HG02973 (cell line): Measurements from ENCODE around the gene DEPDC1B.
"Not testable (repeated sequence)": the region's sequence is repeated elsewhere in the genome, so short reads cannot be mapped to it uniquely, and the experiment has no call there.

ENCODE experiments used
- ATAC-seq: cut with Tn5 transposase; IDR thresholded peaks from one replicate; pipeline ENCODE4 v1.9.1; 2021; ENCODE audit warnings: moderate library complexity; ENCODE audit not compliant: unreplicated experiment

Gene DEPDC1B, protein sequence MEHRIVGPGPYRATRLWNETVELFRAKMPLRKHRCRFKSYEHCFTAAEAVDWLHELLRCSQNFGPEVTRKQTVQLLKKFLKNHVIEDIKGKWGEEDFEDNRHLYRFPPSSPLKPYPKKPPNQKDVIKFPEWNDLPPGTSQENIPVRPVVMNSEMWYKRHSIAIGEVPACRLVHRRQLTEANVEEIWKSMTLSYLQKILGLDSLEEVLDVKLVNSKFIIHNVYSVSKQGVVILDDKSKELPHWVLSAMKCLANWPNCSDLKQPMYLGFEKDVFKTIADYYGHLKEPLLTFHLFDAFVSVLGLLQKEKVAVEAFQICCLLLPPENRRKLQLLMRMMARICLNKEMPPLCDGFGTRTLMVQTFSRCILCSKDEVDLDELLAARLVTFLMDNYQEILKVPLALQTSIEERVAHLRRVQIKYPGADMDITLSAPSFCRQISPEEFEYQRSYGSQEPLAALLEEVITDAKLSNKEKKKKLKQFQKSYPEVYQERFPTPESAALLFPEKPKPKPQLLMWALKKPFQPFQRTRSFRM

DNA sequence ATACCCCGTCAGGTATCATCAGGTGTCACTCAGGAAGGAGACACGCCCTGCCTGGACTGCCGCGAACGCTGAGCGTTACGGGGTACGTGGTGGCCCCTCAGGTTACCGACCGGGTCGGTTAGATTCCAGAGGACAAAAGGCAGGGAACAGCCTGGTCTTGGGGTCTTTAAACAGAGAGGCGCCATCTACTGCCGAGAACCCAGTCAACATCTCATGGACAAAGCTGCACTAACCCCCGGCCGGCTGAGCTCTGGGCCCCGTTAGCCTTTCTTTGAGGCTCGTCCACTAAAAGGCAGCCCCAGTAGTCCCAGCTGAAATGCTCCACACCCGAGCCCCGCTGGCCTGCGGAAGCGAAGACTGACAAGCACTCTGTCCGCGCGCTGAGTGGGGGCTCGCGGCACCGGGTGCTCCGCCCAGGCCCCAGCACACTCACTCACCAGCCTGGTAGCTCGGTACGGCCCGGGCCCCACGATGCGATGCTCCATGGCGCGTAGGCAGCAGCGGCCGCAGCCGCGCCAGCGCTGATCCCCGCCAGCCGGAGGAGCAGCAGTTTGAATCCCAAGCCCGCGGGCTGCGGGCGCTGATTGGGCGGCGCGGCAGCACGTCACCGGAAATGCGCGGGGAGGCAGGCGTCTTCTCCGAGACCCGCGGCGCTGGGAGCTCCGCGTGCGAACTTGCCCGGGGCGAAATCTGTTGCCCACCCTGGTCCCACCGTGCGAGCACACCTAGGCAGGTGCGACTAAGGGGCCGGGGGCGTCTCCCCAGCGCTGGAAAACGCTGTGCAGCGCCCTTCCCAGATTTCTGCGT, at the start of gene DEPDC1B:
Gene DEPDC1B, minus strand, starts transcription at position 558 of the 807 bp plus-strand sequence. Its CDS starts 73 bp downstream, at position 485.
- peak; percentile 95 for ATAC-seq

DNA sequence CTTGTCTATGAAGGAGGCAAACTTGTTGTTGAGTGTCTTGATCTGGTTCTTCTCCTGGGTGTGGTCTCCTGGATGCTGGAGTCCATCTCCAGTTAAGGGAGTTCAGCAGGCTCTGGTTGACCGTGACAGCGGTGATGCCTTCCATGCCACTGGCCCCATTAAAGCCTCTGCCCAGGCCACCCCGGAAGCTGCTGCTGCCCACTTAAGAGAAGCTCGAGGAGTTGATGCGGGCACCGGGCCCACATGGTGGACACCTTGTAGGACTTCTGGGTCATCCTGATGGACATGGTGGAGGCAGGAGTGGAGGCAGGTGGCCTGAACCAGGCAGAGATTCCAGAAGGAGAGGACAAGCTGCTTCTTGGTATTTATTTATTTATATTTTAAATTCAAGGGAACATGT, 44.7 kb upstream of the DEPDC1B start:
- ATAC-seq: no peak

DNA sequence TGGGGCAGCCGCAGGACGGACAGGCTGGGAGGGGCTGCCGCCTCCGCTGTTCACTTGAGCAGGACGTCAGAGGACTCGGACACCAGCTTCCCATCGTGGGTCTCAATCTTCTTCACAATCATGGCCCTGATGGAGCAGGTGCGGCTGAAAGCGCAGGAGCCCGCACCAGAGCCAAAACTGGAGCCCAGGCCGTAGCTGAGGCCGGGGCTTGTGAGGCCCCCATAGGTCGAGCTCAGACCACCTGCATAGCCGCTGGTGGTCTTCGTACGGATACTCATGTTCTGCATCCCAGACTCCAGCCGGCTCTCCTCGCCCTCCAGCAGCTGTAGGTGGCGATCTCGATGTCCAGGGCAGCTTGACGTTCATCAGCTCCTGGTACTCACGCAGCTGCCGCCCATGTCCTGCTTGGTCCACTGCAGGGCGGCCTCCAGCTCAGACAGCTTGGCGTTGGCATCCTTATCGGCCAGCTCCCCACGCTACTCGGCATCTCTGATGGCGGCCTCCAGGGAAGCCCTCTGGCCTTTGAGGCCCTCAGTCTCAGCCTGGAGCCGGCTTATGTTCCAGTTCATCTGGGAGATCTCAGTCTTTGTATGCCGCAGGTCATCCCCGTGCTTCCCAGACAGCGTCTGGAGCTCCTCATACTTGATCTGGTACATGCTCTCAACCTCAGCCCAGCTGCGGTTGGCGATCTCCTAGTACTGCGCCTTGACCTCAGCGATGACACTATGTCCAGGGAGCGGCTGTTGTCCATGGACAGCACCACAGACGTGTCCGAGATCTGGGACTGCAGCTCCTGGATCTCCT, 43.7 kb upstream of the DEPDC1B start:
- no peak for ATAC-seq

DNA sequence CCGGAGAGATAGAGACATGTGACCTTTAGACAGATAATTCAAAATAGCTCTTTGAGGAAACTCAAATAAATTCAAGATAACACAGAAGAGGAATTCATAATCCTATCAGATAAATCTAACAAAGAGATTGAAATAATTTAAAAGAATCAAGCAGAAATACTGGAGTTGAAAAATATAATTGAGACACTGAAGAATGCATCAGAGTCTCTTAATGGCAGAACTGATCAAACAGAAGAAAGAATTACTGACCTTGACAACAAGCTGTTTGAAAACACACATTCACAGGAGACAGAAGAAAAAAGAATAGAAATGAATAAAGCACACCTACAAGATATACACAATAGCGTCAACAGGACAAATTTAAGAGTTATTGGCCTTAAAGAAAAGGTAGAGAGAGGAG, 40.4 kb upstream of the DEPDC1B start:
- no peak for ATAC-seq

DNA sequence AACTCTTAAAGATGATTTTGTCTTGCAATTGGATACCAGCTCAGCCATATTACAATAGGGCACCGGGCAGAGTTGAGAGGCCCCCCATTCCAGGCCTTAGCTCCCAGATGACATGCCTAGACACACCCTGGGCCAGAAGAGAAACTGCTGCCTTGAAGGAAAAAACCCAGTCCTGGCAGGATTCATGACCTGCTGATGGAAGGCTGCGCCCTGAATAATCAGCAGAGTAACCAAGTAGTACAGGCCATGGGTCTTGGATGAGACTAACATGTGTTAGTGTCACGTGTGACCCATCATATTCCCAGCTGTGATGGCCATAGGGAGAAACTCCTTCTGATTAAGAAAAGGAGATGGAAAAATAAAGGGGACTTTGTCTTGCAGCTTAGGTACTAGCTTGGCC, 39.0 kb upstream of the DEPDC1B start:
- no peak for ATAC-seq

DNA sequence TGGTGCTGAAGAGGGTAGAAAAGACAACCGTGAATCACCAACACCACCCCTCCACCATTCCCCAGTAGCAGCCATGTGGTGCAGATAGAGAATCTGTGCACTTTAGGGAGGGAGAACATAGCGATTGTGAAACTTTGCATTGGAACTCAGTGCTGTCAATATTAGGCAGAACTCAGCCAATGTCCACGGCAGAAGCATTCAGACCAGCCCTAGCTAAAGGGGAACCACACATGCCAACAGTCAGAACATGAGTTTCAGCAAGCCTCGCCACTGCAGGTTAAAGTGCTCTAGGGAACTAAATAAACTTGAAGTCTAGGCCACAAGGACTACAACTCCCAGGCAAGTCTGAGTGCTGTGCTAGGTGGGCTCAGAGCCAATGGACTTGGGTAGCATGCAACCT, 38.5 kb upstream of the DEPDC1B start:
- no peak for ATAC-seq

DNA sequence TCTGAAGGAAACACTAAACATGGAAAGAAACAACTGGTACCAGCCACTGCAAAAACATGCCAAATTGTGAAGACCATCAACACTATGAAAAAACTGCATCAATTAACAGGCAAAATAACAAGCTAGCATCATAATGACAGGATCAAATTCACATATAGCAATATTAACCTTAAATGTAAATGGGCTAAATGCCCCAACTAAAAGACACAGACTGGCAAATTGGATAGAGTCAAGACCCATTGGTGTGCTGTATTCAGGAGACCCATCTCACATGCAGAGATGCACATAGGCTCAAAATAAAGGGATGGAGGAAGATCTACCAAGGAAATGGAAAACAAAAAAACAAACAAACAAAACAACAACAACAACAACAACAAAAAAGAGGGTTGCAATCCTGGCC, 30.9 kb upstream of the DEPDC1B start:
- not testable (repeated sequence) for ATAC-seq

DNA sequence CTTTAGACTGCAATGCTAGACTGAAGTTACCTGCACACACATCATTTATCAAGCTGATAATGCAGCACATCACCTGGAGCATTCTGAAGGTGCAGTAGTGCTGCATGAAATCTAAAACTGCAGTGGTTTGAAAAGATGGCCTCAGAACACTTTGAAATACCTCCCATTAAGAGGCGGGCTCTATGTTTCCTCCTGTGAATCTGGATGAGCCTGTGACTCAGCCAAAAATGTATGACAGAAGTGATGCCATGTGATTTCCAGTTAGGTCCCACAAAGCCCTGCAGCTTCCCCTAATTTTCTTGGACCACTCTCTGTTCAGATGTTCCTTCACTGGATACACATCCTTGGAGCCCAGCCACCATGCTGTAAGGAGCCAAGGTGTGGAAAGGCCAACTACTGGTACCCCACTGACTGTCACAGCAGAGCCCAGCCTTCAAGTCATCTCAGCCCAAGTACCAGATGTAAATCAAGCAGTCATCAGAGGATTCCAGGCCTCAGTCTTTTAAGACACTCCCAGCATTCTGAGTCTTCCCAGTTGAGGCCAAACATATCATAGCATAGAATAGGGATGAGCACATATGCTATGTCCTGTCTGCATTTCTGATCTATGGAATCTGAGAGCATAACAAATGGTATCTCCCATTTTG, 27.2 kb upstream of the DEPDC1B start:
- no peak for ATAC-seq

DNA sequence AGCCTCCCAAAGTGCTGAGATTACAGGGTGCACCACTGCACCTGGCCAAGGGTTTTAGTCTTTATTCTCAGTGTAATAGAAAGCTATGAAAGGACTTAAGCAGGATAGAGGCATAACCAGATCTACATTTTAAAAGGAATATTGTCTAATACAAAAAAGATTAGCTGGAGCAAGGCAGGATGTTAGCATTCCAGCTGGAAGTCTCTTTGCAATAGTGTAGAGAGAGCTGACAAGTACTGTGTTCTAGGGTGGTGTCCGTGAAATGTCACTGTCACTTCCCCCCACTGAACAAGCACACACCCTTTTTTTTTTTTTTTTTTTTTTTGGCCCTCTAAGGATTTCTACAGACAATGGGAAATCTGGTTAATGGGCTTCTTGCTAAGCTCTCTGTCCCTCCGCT, 24.2 kb upstream of the DEPDC1B start:
- no peak for ATAC-seq

DNA sequence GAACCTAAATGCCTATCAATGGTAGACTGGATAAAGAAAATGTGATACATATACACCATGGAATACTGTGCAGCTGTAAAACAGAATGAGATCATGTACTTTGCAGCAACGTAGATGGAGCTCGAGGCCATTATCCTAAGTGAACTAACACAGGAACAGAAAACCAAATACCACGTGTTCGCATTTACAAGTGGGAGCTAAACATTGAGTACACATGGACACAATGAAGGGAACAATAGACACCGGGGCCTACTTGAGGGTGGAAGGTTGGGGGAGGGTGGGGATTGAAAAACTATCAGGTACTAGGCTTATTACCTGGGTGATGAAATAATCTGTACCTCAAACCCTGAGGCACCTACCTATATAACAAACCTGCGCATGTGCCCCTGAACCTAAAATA, 22.4 kb upstream of the DEPDC1B start:
- no peak for ATAC-seq

DNA sequence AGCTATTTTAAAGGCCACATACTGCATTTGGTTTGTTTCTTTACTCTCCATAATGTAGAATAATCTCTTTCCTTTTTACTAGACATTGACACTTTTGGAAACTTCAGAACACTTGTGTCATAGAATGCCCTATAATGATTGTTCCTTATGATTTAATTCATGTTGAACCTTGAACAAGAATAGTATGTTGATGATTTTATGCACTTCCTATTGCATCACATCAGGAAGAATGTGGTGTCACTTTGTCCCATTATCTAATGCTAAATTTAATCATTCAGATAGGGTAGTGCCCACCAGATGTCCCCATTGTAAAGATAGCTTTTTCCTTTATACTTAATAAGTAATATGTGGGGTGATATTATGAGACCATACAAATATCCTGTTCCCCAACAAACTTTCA, 19.4 kb upstream of the DEPDC1B start:
- no peak for ATAC-seq

DNA sequence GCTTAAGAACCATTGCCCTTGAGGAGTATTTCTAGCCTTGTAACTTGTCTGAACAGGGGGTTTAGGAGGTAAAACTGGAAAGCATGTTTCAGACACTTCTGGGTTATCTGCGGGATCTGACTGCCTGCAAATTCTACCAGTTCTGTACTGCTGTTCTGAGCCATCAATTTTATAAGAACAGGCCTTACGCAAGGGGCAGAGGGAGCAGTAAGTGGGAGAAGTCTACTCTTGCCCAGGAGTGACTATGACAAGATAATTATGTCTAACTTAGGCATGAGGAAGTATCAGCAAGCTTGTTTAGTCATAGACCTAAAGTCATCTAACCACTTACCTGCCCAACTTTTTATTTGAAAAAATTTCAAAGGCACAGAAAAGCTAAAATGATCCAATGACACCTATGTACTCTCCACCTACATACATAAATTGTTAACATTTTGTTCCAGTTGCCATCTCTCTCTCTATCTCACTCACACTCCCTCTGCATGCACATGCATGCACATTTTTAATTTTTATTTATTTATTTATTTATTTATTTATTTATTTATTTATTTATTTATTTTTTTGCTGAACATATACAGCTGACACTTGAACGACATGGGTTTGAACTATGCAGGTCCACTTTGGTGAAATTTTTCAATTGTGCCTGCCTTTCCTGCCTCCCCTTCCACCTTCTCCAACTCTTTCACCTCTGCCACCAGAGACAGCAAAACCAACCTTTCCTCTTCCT, 18.4 kb upstream of the DEPDC1B start:
- no peak for ATAC-seq

DNA sequence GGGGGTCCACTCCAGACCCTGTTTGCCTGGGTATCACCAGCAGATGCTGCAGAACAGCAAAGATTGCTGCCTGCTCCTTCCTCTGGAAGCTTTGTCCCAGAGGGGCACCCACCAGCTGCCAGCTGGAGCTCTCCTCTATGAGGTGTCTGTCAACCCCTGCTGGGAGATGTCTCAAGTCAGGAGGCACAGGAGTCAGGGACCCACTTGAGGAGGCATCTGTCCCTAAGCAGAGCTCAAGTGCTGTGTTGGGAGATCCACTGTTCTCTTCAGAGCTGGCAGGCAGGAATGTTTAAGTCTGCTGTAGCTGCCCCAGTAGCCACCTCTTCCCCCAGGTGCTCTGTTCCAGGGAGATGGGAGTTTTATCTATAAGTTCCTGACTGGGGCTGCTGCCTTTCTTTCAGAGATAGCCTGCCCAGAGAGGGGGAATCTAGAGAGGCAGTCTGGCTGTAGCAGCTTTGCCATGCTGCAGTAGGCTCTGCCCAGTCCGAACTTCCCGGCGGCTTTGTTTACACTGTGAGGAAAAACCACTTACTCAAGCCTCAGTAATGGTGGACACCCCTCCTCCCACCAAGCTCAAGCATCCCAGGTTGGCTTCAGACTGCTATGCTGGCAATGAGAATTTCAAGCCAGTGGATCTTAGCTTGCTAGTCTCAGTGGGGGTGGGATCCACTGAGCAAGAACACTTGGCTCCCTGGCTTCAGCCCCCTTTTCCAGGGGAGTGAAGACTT, 15.4 kb upstream of the DEPDC1B start:
- ATAC-seq: not testable (repeated sequence)

DNA sequence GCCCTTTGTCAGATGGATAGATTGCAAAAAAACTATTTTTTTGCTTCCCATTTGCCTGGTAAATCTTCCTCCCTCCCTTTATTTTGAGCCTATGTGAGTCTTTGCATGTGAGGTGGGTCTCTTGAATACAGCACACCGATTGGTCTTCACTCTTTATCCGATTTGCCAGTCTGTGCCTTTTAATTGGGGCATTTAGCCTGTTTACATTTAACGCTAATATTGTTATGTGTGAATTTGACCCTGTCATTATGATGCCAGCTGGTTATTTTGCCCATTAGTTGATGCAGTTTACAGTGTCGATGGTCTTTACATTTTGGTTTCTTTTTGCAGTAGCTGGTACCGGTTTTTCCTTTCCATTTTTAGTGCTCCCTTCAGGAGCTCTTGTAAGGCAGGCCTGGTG, 13.0 kb upstream of the DEPDC1B start:
- ATAC-seq: no peak

DNA sequence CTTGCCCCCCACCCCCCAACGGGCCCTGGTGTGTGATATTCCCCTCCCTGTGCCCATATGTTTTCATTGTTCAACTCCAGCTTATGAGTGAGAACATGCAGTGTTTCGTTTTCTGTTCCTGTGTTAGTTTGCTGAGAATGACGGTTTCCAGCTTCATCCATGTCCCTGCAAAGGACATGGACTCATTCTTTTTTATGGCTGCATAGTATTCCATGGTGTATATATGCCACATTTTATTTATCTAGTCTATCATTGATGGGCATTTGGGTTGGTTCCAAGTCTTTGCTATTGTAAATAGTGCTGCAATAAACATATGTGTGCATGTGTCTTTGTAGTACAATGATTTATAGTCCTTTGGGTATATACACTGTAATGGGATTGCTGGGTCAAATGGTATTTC, 11.9 kb upstream of the DEPDC1B start:
- not testable (repeated sequence) for ATAC-seq

DNA sequence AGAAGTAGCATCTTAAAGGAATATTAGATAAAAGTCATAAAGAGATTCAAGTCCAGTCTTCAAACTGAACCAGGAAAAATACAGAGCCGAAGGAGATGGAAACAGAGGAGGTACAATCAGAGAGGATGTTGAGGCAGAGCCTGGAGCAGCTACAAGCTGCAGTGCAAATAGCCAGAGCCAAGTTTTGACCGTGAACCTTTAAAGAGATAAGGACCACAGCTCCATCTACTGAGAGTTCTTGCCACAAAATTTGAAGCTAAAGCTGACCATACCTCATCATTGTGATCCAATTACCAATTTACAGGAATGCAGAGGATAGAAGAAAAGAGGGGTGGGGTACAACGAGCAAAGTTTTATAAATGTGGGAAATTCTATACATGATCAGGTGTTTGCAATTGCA, 10.4 kb upstream of the DEPDC1B start:
- ATAC-seq: no peak

DNA sequence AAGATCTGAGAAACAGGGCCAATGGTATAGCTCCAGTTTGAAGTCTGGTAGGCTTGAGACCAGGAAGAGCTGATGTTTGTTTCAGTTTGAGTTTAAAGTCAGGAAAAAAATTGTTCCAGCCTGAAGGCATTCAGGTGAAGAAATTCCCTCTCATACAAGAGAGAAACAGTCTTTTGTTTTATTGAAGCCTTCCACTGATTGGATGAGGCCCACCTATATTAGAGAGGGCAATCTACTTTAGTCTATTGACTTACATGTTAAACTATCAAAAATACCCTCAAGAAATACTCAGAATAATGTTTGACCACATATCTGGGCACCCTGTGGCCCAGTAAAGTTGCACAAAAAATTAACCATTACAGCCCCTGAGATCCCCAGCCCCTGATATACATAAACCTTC, 5.2 kb upstream of the DEPDC1B start:
- no peak for ATAC-seq

DNA sequence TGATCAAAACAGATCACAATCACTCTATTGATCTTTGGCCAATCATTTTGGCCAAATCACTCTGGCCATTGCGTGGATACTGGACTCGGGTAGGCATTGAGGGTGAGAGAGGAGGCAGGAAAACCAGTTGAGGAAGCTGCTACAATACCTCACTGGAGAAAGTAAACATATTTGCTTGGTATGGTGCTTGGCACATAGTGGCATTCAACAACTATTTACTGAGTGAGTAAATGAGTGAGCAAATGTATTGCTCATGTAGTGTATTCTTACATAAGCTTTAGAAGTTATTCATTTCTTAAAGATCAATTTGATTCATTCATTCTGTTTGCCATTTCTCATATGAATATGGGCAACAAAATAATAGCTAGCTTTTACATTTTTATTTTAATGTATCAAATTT, 4.0 kb upstream of the DEPDC1B start:
- no peak for ATAC-seq

DNA sequence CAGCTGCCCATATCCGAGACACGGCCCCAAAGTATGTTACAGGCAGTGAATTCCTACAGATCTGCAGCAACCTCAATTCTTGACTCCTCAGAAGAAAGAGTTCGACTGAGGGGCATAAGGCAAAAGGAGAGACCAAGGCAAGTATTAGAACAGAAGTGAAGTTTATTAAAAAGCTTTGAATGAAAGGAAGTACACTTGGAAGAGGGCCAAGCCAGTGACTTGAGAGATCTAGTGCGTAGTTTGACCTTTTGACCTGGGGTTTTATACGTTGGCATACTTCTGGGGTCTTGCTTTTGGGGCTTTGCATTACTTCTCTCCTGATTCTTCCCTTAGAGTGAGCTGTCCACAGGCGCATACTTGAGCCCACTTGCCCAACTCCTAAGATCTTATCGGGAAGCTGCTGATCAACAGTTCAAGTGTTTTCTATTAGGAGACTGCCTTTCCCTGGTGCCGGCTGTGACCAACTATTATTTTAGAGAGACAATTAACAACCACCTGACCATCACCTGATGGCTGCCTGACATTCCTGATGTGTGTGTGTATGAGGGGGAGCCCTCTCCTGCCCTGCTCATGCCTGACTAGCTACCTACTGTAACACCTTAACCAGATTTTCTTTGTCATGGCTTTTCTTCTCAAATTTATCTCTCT, 1.5 kb upstream of the DEPDC1B start:
- no peak for ATAC-seq
